ENCODE data around the gene SPATA45. TPM values are rescaled to one million over a fixed set of nuclear protein-coding genes. Genes with fewer than 3 reads are reported as not detected.

Gene SPATA45
- total RNA-seq, 3 donors from 2014 or later (not counting 1 experiment from before 2014, with no cell fraction given) = 0.80 TPM; not detected in 2

DNA sequence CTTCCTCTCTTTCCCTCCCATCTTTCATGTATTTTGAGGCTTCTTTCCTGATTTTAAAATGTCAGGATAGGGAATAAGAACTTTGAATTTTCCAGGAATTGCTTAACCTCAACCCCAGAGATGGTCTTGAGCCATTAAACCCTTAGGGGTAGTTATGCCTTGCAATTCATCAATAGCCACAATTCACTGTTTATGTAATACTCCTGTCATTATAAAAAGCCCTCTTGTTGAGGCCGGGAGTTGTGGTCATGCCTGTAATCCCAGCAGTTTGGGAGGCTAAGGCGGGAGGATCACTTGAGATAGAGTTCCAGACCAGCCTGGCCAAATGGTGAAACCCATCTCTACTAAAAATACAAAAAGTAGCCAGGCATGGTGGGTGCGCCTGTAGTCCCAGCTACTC lies 24.5 kb downstream of the SPATA45 start:
- H3K36me3 Mint-ChIP-seq = peaks cover 12% of the 10 kb centered on the region
- intact Hi-C loops (cut with micrococcal nuclease) = no loop called here
- peaks cover 16% of the 10 kb centered on the region for H3K9me3 ChIP-seq (ENCODE audit: control insufficient read depth, insufficient read depth, low read length)
- H3K4me1 ChIP-seq (ENCODE audit: control insufficient read depth, insufficient read depth, low read length) = no peaks in the 10 kb centered on the region
- 93% methylated on average over 3 of the region's 3 CpGs for WGBS (ENCODE audit: insufficient coverage)
- H3K27ac ChIP-seq (ENCODE audit: low read length) = no peak overlapping the region
- H3K4me3 ChIP-seq (ENCODE audit: low read length) = no peak overlapping the region
- H3K27ac Mint-ChIP-seq = no peak overlapping the region
- TF ChIP-seq, protein P1, sequence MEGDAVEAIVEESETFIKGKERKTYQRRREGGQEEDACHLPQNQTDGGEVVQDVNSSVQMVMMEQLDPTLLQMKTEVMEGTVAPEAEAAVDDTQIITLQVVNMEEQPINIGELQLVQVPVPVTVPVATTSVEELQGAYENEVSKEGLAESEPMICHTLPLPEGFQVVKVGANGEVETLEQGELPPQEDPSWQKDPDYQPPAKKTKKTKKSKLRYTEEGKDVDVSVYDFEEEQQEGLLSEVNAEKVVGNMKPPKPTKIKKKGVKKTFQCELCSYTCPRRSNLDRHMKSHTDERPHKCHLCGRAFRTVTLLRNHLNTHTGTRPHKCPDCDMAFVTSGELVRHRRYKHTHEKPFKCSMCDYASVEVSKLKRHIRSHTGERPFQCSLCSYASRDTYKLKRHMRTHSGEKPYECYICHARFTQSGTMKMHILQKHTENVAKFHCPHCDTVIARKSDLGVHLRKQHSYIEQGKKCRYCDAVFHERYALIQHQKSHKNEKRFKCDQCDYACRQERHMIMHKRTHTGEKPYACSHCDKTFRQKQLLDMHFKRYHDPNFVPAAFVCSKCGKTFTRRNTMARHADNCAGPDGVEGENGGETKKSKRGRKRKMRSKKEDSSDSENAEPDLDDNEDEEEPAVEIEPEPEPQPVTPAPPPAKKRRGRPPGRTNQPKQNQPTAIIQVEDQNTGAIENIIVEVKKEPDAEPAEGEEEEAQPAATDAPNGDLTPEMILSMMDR (IDR thresholded peaks at IDR 0.05) = no peak
- peaks cover 0 to 6% of the 10 kb centered on the region in 2 donors for H3K4me1 Mint-ChIP-seq
- H3K27me3 ChIP-seq (ENCODE audit: control insufficient read depth, insufficient read depth, low read length) = no peaks in the 10 kb centered on the region
- ATAC-seq (no peak), DNase-seq (no peak)
- peaks cover 0 to 15% of the 10 kb centered on the region in 2 donors for H3K27me3 Mint-ChIP-seq (ENCODE audit: low read depth in 2 of 2)
- peaks cover 6 to 9% of the 10 kb centered on the region in 2 donors for H3K9me3 Mint-ChIP-seq
- H3K36me3 ChIP-seq (ENCODE audit: control insufficient read depth, insufficient read depth, low read length) = no peaks in the 10 kb centered on the region
- no peak overlapping the region for H3K4me3 Mint-ChIP-seq

GRCh38 chr1:212820969-212821368 lies 26.5 kb downstream of the SPATA45 start:
- DNase-seq (no peak), ATAC-seq (no peak)
- Histone ChIP-seq H3K9me3 (ENCODE audit: control insufficient read depth, insufficient read depth, low read length) (peaks cover 11% of the 10 kb centered on the region), H3K36me3 (ENCODE audit: control insufficient read depth, insufficient read depth, low read length) (no peaks in the 10 kb centered on the region), H3K27me3 (ENCODE audit: control insufficient read depth, insufficient read depth, low read length) (no peaks in the 10 kb centered on the region), H3K4me3 (ENCODE audit: low read length) (no peak overlapping the region), H3K4me1 (ENCODE audit: control insufficient read depth, insufficient read depth, low read length) (no peaks in the 10 kb centered on the region), H3K27ac (ENCODE audit: low read length) (no peak overlapping the region)
- Mint-ChIP-seq H3K4me1 (peaks cover 0 to 6% of the 10 kb centered on the region in 2 donors), H3K9me3 (peaks cover 3 to 6% of the 10 kb centered on the region in 2 donors), H3K4me3 (no peak overlapping the region), H3K36me3 (peaks cover 8% of the 10 kb centered on the region), H3K27me3 (ENCODE audit: low read depth in 2 of 2) (peaks cover 0 to 7% of the 10 kb centered on the region in 2 donors), H3K27ac (no peak overlapping the region)
- intact Hi-C loops (cut with micrococcal nuclease) = no loop called here
- WGBS (ENCODE audit: insufficient coverage) = 75% methylated on average over 2 of the region's 2 CpGs
- TF ChIP-seq, protein P1 (IDR thresholded peaks at IDR 0.05) = no peak

GRCh38 chr1:212819726-212820125 lies 27.7 kb downstream of the SPATA45 start:
- Mint-ChIP-seq H3K27ac (no peak overlapping the region), H3K9me3 (no peaks in the 10 kb centered on the region), H3K4me1 (peaks cover 0 to 6% of the 10 kb centered on the region in 2 donors), H3K27me3 (ENCODE audit: low read depth in 2 of 2) (peaks cover 0 to 4% of the 10 kb centered on the region in 2 donors), H3K4me3 (no peak overlapping the region), H3K36me3 (no peaks in the 10 kb centered on the region)
- TF ChIP-seq, protein P1 (IDR thresholded peaks at IDR 0.05) = no peak
- ATAC-seq (no peak), DNase-seq (no peak)
- Histone ChIP-seq H3K36me3 (ENCODE audit: control insufficient read depth, insufficient read depth, low read length) (no peaks in the 10 kb centered on the region), H3K27ac (ENCODE audit: low read length) (no peak overlapping the region), H3K4me1 (ENCODE audit: control insufficient read depth, insufficient read depth, low read length) (no peaks in the 10 kb centered on the region), H3K27me3 (ENCODE audit: control insufficient read depth, insufficient read depth, low read length) (no peaks in the 10 kb centered on the region), H3K4me3 (ENCODE audit: low read length) (no peak overlapping the region), H3K9me3 (ENCODE audit: control insufficient read depth, insufficient read depth, low read length) (no peaks in the 10 kb centered on the region)
- intact Hi-C loops (cut with micrococcal nuclease) = no loop called here
- WGBS (ENCODE audit: insufficient coverage) = 25% methylated on average over 4 of the region's 5 CpGs
